Activated CD4-positive, alpha-beta T cell treated with anti-CD3 and anti-CD28 coated beads for 4 hours (primary cell): ENCODE data around the gene WDR38.

Experiments
- DNase-seq, 2 donors: peaks; one replicate each; pipeline ENCODE4 v3.0.0-alpha.2; 2020

Gene WDR38

GRCh38 chr9:124859803-124860581 is 6.7 kb downstream of the WDR38 start:
- no peak for DNase-seq

DNA sequence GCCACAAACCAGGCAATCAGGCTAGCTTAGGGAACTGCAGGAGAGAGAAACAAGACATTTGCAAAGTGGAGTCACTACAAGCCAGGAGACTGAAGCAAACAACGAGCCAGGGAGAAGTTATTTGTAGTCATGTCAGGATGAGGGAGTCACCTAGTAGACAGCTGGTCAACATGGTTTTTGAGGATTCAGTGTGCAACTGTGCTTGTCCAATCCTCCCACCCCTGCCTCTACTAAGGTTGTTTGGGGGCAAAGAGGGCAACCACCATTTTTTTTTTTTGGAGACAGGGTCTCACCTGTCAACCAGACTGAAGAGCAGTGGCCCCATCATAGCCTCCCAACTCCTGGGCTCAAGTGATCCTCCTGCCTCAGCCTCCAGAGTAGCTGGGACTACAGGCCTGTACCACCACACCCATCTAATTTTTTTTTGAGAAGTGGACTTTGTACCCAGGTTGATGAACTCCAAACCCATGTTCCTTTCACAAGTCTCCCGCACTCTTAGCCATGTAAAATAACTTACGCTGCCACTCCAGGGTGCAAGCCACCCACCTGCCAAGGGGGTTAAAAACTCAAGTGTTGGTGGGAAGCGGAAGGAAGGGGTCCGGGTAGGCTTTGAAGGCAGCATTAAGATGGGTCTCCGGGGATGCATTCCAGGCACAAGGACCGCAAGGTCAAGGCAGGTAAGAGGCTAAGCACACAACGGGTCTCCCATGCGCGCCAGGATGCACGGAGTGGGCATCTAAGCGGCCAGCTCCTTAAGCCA is 7.5 kb downstream of the WDR38 start:
- no peak for DNase-seq

DNA sequence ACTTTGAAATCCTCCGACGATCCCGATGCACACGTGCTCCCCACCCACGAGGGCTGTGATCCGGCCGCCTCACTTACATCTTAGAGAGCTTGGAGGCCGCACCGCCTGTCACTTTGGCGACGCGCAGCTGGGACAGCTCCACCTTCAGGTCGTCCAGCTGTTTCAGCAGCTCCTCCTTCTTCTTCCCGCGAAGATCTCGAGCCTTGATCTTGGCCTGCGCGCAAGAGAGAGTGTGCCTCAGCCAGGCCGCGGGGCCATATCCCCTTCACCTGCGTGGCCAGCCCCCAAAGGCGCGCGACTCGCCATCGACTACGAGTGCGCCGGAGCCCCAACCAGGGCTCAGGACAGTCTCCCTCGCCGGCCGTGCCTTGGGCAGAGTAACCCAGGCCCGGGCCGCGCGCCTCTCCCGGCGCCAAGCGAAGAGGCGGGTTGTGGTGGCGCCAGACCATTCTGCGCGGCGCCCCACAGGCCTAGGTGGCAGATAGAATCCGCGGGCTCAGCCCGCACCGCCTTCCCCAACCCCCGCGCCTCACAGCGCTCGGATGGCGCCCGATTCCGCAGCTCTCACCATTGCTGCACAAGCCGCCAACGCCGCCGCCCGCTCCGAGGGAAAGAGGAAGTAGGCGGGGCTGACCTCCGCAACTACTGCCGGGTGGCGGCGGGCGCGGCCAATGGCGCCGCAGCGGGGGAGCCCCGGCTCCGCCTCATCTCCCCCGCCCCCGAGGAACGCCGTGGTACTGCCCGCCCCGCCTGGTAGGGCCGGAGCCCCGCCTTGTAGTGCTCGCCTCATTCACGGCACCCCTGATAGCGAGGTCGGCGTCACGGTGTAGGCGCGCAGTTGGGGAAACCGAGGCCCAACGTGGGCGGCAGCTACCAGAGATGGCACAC is 8.3 kb downstream of the WDR38 start, which contains the start of the genes ARPC5L and RPL35:
Gene ARPC5L, plus strand, starts transcription at position 789 of the 888 bp plus-strand sequence. CDS start 7,161 bp downstream, outside the sequence.
Gene RPL35, minus strand, starts transcription at position 616 of the 888 bp plus-strand sequence. Its CDS starts 45 bp downstream, at position 571.
- DNase-seq = peak; percentile 95 to 97

GRCh38 chr9:124863371-124863871 is 10.2 kb downstream of the WDR38 start:
- DNase-seq = no peak

DNA sequence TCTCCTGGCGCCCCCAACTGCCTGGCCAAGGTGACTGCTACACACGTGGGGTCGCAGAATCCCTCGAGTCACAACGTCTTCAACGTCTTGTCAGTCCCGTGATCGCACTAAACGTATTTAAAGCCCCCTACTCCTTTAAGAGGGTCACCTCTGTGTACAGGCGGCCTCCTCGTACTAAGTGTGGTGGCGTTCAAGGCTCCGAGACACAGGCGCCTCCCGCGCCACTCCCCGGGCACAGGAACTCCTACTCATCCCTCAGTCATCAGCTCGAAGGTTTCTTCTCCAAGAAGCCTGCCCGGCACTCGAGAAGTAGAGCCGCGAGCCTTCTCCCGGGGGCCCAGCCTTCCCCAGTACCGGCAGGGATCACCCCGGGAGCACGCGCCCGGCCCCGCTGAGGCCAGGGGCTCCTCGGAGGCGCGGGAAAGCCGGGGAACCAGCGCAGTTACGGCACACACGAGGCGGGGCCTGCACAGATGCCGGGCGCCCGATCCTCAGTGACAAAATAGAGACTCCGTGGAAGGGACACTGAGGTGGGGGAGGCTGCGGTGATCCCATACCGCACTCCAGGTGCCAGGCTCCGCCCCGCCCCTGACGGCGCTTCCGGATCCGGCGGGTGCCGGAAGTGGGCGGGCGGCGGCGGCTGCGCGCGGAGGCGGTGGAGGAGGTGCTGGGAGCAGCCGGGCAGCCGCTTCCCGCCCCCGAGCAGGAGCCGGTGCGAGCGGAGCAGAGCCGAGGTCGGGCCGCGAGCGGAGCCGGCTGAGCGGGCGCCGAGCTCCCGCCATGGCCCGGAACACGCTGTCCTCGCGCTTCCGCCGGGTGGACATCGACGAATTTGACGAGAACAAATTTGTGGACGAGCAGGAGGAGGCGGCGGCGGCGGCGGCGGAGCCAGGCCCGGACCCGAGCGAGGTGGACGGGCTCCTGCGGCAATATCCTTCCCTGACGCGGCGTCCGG is 15.5 kb downstream of the WDR38 start:
- peak; percentile 91 to 92 for DNase-seq

GRCh38 chr9:124869466-124869985 is 16.3 kb downstream of the WDR38 start:
- DNase-seq = peak in 1 of 2 donors; percentile 44

- DNase-seq = peak; percentile 85 to 89
These were observed 16.8 kb downstream of the WDR38 start for GRCh38 chr9:124869986-124870560.

- no peak for DNase-seq
These were observed 17.5 kb downstream of the WDR38 start for GRCh38 chr9:124870723-124871122.

DNA sequence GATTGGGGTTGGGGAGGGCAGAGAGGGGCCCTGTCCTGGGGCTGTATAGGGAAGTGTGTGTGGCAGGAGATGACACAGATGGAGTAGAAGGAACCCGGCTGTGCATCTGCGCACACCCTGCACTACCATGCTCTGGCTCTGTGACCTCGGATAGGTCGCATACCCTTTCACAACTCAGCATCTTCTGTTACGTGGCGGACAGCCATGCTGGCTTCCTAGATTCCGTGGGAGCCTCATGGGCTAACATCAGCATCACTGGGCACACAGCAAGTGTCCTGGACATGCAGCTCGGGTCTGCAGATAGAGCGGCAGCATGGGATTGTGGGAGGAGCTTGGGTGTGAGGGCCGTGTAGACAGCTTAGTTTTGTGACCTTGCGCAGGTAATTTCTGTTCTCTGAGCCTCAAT is 17.9 kb downstream of the WDR38 start:
- no peak for DNase-seq

- DNase-seq = no peak
These were observed 20.4 kb downstream of the WDR38 start for GRCh38 chr9:124873664-124874063.

- no peak for DNase-seq
These were observed 22.2 kb downstream of the WDR38 start for GRCh38 chr9:124875501-124875900.

GRCh38 chr9:124877021-124877782 is 23.9 kb downstream of the WDR38 start:
- no peak for DNase-seq

DNA sequence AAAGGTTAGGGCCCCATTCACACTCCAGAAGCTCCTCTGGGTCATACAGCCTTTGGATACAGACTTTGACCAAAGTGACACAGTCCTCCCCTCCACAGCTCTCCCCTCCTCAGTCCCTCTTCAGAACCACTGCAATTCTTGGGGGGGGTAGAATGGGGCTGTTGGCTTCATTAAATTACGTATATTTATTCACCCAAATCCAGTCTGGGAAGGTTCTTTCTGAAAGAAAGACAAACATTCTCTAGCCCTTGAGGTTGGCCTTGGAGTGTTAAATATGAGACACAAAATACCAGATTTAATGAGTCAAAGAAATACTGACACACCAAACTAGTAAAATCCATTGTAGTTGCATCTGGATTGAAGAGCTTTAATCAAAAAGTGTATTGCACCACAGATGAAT is 24.8 kb downstream of the WDR38 start:
- no peak for DNase-seq

GRCh38 chr9:124878518-124878917 is 25.3 kb downstream of the WDR38 start:
- no peak for DNase-seq

DNA sequence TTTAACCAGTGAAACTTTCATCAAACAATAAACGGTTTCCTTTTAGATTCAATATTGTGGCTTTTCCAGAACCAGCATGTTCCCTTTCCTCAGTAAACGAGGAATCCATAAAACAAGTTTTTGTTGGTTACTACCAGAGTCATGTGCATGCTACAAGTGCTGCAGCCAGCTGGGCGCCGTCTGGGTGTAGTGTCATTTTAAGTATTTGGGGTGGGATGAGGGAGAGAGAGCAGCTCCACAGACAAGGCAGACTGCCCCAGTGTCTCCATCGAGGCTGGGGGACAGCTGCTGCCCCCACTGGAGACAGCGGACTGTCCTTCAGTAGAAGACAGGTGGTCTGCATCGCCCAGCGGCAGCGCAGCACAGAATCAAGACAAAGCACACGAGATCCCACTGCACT is 26.0 kb downstream of the WDR38 start:
- no peak for DNase-seq

- no peak for DNase-seq
These were observed 27.2 kb downstream of the WDR38 start for GRCh38 chr9:124880501-124880900.

- no peak for DNase-seq
These were observed 28.0 kb downstream of the WDR38 start for GRCh38 chr9:124881138-124881743.

- DNase-seq = no peak
These were observed 29.0 kb downstream of the WDR38 start for GRCh38 chr9:124882231-124882630.

DNA sequence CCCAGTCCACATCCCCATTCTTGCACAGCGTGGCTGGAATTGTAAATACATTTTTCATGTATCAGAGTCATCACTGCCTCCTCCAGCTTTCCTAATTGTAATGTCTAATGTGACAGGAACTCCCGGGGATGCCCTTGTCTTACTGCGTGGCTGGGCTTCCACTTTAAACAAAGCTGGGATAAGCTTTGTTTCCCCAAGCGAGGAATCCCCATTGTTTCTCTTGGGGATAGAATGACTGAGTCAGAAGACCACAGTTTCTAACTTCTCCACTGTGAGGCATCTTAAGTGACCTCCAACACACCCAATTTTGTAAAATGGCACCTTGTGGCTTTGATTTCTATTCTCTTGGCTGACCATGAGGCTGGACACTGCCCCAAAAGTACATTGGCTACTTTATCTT is 31.1 kb downstream of the WDR38 start:
- no peak for DNase-seq

DNA sequence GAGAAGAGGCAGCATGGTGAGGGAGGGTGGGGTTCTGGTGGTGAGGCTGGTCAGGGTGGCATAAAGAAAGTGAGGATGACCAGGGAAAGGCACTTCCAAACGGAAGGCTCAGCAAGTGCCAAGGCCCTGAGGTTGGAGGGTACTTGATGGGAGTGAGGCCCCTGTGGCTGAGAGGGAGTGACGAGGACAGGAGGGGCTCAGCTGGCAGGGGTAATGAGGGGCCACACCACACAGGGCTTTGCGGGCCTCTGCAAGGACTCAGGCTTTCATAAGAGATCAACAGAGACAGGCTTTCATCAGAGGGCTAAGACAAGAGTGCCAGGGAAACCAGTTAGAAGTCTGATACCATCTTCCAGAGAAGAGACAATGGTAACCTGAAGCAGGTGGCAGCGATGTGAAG is 32.3 kb downstream of the WDR38 start:
- DNase-seq = no peak
